Fibroblast of mammary gland (primary cell): ENCODE results near the gene EXOC4.

Experiments used
- DNase-seq: peaks from one replicate; pipeline ENCODE4 v3.0.0-alpha.2; 2010; ENCODE audit warnings: low read depth
- H3K4me3 ChIP-seq: 2 replicates; pipeline ENCODE4 v1.5.1; 2011; ENCODE audit warnings: low read depth, mild to moderate bottlenecking, low read length, moderate library complexity; ENCODE audit not compliant: control insufficient read depth
- CTCF ChIP-seq: conservative IDR thresholded peaks from 2 replicates; pipeline ENCODE4 v1.5.1; 2011; ENCODE audit warnings: low read depth, low read length, inconsistent platforms; ENCODE audit not compliant: control insufficient read depth, insufficient read depth

Gene EXOC4

GRCh38 chr7:133398506-133398905 is 145.6 kb downstream of the EXOC4 start:
- no peak for DNase-seq
- TF ChIP-seq CTCF = no peak
- H3K4me3 ChIP-seq = no peak overlapping the region

GRCh38 chr7:133401225-133401624 is 148.3 kb downstream of the EXOC4 start:
- TF ChIP-seq CTCF = no peak

GRCh38 chr7:133408212-133408611 is 155.3 kb downstream of the EXOC4 start:
- TF ChIP-seq CTCF = no peak
- no peak for DNase-seq
- no peak overlapping the region for H3K4me3 ChIP-seq

More at GRCh38 chr7:133401225-133401624, 148.3 kb downstream of the EXOC4 start:
- no peak overlapping the region for H3K4me3 ChIP-seq
- no peak for DNase-seq

- no peak overlapping the region for H3K4me3 ChIP-seq
- TF ChIP-seq CTCF = no peak
- no peak for DNase-seq
These were observed 156.5 kb downstream of the EXOC4 start for GRCh38 chr7:133409421-133409820.

- TF ChIP-seq CTCF = no peak
- no peak overlapping the region for H3K4me3 ChIP-seq
- no peak for DNase-seq
These were observed 157.1 kb downstream of the EXOC4 start for GRCh38 chr7:133409966-133410365.

- H3K4me3 ChIP-seq = no peak overlapping the region
- no peak for DNase-seq
- TF ChIP-seq CTCF = no peak
These were observed 158.5 kb downstream of the EXOC4 start for GRCh38 chr7:133411395-133411794.

- no peak for TF ChIP-seq CTCF
- no peak for DNase-seq
- H3K4me3 ChIP-seq = no peak overlapping the region
These were observed 160.1 kb downstream of the EXOC4 start for GRCh38 chr7:133412942-133413341.
